Loucy (cell line): ENCODE data around the gene PCCA.

ENCODE experiments used
- EZH2phosphoT487 ChIP-seq: fragments of 200-600 bp; IDR thresholded peaks from 2 replicates; pipeline ENCODE4 v1.6.1; 2018; ENCODE audit warnings: antibody characterized with exemption, mild to moderate bottlenecking, moderate library complexity, borderline replicate concordance
- TF ChIP-seq, protein P1 (sequence below): fragments of 200-600 bp; sonication (generic); conservative IDR thresholded peaks from 2 replicates; pipeline ENCODE4 v1.5.1; 2014; ENCODE audit warnings: mild to moderate bottlenecking, antibody characterized with exemption, low read length

DNA sequence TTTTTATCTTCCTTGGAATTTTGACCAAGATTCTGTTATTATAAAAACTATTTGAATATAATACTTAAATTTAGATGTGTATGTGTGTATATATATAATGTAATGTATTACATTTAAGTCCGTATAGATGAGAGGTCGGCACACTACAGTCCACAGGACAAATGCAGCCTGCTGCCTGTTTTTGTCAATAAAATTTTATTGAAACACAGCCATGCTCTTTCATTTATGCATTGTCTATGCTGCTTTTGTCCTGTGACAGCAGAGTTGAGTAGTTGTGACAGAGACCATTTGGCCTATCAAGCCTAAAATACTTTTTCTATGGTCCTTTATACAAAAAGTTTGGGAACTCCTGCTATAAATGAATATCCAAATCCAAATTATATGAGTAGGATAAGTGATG is 69.7 kb downstream of the PCCA start:
- TF ChIP-seq, protein P1, sequence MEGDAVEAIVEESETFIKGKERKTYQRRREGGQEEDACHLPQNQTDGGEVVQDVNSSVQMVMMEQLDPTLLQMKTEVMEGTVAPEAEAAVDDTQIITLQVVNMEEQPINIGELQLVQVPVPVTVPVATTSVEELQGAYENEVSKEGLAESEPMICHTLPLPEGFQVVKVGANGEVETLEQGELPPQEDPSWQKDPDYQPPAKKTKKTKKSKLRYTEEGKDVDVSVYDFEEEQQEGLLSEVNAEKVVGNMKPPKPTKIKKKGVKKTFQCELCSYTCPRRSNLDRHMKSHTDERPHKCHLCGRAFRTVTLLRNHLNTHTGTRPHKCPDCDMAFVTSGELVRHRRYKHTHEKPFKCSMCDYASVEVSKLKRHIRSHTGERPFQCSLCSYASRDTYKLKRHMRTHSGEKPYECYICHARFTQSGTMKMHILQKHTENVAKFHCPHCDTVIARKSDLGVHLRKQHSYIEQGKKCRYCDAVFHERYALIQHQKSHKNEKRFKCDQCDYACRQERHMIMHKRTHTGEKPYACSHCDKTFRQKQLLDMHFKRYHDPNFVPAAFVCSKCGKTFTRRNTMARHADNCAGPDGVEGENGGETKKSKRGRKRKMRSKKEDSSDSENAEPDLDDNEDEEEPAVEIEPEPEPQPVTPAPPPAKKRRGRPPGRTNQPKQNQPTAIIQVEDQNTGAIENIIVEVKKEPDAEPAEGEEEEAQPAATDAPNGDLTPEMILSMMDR = no peak
- TF ChIP-seq EZH2phosphoT487 = no peak
